GM10266 (cell line): ENCODE results near the gene ATG4C.
"Not testable (repeated sequence)": the region's sequence is repeated elsewhere in the genome, so short reads cannot be mapped to it uniquely, and the experiment has no call there.

Source experiments
- DNase-seq: peaks from one replicate; pipeline ENCODE4 v3.0.0; 2012; ENCODE audit errors: extremely low spot score
- TF ChIP-seq, protein P1 (sequence below): IDR thresholded peaks from 2 replicates; pipeline ENCODE4 v1.5.1; 2012; ENCODE audit warnings: mild to moderate bottlenecking, low read depth; ENCODE audit not compliant: control insufficient read depth, insufficient read depth; ENCODE audit errors: missing control alignments

The ATG4C gene, protein sequence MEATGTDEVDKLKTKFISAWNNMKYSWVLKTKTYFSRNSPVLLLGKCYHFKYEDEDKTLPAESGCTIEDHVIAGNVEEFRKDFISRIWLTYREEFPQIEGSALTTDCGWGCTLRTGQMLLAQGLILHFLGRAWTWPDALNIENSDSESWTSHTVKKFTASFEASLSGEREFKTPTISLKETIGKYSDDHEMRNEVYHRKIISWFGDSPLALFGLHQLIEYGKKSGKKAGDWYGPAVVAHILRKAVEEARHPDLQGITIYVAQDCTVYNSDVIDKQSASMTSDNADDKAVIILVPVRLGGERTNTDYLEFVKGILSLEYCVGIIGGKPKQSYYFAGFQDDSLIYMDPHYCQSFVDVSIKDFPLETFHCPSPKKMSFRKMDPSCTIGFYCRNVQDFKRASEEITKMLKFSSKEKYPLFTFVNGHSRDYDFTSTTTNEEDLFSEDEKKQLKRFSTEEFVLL

DNA sequence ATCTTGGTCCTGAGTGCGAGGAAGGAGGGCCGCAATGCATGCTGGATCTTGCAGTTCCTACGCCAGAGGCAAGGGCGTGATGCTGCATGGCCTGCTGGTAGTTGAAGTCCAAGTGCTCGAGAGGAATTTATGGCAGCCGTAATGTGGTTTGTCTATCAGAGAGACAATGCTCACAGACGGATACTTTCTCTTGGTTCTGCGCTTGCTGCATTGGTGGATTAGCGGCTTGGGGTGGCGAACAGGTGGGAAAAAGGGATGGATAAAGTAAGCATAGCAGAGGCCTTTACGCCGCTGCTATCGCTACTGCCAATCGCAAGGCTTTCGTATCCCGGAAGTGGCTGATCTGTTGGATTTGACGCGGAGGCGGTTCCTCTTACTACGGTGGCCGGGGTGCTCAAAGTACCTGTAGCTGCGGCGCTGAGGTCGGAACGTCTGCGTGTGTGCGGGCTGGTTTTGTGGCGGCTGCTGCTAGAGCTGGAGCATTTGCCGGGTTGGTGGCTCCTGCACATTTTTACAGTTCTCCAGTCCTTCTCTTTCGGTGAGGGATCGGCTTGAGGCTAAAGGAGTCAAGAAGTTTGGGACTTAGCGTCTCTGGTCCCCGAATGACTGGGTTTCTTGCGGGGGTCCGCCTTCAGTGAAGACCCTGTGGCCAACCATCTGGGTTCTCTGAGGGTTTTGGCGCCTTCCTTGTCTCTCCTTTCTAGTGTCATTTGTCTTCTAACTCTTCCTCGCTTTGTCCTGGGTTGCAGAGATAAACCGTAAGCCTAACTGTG lies at the start of gene ATG4C:
ATG4C (plus strand) TSS at position 397 of the 773 bp plus-strand sequence. CDS start 19,655 bp downstream, outside the sequence.
- TF ChIP-seq, protein P1, sequence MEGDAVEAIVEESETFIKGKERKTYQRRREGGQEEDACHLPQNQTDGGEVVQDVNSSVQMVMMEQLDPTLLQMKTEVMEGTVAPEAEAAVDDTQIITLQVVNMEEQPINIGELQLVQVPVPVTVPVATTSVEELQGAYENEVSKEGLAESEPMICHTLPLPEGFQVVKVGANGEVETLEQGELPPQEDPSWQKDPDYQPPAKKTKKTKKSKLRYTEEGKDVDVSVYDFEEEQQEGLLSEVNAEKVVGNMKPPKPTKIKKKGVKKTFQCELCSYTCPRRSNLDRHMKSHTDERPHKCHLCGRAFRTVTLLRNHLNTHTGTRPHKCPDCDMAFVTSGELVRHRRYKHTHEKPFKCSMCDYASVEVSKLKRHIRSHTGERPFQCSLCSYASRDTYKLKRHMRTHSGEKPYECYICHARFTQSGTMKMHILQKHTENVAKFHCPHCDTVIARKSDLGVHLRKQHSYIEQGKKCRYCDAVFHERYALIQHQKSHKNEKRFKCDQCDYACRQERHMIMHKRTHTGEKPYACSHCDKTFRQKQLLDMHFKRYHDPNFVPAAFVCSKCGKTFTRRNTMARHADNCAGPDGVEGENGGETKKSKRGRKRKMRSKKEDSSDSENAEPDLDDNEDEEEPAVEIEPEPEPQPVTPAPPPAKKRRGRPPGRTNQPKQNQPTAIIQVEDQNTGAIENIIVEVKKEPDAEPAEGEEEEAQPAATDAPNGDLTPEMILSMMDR, result no peak
- peak; percentile 88 for DNase-seq

DNA sequence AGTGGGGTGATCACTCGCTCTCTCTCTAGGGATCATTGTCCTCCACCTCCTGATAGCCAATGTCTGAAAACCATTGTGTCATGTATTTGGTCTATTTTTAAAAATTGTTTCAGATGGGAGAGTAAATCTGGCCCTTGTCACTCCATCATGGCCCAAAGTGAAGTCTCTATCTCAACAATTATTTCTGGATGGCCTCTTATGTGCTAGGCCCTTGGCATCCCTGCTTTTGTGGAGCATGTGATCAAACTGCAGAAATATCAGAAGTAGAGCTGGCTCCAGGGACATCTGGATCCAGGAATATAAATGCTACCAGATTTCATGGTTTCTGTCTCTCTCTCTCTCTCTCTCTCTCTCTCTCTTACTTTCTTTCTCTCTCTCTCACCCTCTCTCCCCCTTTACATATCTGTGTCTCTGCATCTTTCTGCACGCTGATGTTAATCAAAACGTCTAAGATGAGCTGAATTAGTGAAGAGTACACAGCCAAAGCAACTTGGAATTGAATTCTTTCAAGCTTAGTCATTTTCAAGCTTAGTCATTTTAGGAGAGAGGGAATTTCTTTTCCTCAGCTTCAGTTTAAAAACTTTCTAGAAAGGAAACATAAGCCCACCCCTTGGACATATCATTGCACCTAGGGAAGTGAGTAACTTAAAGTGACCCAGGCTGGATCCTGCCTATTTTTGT lies 48.3 kb upstream of the ATG4C start:
- TF ChIP-seq, protein P1, result no peak
- no peak for DNase-seq

DNA sequence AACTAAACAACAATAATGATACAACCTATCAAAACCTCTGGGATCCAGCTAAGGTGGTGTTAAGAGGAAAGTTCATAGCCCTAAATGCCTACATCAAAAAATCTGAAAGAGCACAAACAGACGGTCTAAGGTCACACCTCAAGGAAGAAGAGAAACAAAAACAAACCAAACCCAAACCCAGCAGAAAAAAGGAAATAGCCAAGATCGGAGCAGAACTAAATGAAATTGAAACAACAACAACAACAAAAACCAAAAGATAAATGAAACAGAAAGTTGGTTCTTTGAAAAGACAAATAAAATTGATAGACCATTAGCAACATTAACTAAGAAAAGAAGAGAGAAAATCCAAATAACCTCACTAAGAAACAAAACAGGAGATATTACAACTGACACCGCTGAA lies 43.2 kb upstream of the ATG4C start:
- DNase-seq, result not testable (repeated sequence)

DNA sequence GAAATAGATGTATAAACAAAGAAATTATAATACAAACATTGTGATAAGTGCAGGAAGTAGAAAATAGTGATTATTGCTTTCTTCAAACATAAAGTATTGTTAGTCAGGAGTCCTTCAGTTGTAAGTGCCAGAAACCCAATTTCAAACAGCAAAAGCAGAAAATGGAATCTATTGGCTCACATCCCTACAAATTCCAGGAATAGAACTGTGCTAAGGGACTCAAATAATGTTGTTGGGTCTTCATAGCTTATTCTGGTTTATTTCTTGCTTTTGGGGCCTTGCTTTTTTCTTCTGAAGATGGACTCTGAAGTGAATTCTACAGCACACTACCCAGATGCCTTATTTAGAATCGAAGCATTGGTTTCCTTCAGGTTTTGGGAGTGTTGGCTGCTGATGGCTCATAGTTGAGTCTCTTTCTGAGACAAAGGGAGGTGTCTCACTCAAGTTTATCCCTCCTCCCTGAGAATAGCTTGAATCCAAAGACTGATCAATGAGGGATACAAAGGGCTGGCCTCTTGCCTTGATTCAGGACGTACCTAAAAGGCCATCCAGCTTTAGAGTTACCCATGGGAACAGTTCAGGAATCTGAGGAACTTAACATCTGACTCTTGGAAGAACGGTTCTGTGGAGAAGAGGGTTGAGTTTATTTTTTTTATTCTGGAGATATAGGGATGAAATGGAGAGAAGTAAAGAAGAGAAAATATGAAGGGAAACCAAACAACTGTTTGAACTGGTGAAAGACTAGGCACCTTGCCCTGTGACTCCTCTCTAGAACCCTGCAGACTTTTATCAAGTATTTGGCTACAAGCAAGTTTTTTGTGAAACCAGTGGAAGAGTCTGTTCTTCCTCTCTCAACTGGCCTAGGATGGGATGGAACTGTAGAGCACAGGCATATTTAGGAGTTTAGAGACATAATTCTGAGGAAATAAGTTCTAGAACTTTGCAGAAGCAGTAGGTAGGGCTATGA lies 39.0 kb upstream of the ATG4C start:
- TF ChIP-seq, protein P1, result no peak
- DNase-seq, result no peak

DNA sequence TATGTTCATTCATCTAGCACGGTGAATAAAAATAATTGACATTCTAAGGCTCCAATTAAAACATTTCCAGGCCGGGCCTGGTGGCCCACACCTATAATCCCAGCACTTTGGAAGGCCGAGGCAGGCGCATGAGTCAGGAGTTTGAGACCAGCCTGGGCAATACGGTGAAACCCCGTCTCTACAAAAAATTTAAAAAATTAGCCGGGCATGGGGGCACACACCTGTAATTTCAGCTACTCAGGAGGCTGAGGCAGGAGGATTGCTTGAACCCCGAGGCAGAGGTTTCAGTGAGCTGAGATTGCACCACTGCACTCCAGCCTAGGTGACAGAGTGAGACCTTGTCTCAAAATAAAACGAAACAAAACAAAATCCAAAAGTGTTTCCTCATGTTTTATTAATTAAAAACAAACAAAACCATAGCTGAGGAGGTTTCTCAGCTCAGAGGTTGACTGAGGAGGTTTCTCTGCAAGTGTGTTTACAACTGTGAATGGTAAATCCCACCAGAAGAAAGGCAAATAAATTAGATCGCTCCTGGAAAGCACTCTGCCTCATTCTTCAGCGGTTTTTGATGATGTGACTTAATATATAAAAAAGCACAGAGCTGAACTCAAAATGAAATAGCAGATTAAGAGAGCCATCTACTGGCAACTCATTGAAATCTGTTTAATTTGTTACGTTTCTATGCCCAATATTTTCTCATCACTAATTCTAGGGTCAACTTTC lies 37.7 kb upstream of the ATG4C start:
- peak; percentile 62 for DNase-seq
- TF ChIP-seq, protein P1, result peak; percentile 56

DNA sequence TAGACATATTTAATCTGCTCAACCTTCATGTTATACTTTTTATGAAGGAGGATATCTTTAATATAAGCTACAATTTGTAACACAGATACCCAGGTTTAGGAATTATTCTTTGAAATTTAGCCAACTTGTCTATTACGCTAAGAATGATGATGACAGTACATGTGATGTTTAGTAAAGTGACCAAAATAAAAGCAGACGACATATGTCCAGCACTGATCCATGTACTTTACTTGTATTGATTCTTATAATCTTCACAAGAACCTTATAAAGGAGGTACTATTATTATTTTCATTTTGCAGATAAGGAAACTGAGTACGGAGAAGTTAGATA lies 37.2 kb upstream of the ATG4C start:
- no peak for DNase-seq
- TF ChIP-seq, protein P1, result no peak
